Neutrophil (primary cell): ENCODE data around the gene ALOX5.

Experiments used
- H3K27ac ChIP-seq: fragments of 200-600 bp; sonication (generic); 2 replicates; pipeline ENCODE4 v1.5.1; 2016; ENCODE audit warnings: mild to moderate bottlenecking, moderate library complexity
- H3K27me3 ChIP-seq: fragments of 200-600 bp; sonication (generic); 2 replicates; pipeline ENCODE4 v1.6.0; 2016; ENCODE audit warnings: mild to moderate bottlenecking
- H3K36me3 ChIP-seq: fragments of 200-600 bp; sonication (generic); 2 replicates; pipeline ENCODE4 v1.5.1; 2017
- H3K4me1 ChIP-seq, 2 experiments: fragments of 200-600 bp in 1 of 2; sonication (generic) in 1 of 2; 1 replicate in 1 of 2; 2 replicates in 1 of 2; pipeline versions ENCODE4 v1.5.1 to v1.6.1; 2013 to 2016; ENCODE audit warnings: low read depth in 1 of 2, low read length in 1 of 2, mild to moderate bottlenecking in 1 of 2, moderate library complexity in 1 of 2; ENCODE audit not compliant: control insufficient read depth in 1 of 2, insufficient read depth in 1 of 2
- H3K4me3 ChIP-seq, 2 experiments: fragments of 200-600 bp in 1 of 2; sonication (generic) in 1 of 2; 1 replicate in 1 of 2; 2 replicates in 1 of 2; pipeline ENCODE4 v1.5.1; 2013 to 2016; ENCODE audit warnings: low read depth in 1 of 2, low read length in 1 of 2, mild to moderate bottlenecking in 1 of 2, moderate library complexity in 1 of 2
- H3K9me3 ChIP-seq: fragments of 200-600 bp; sonication (generic); 2 replicates; pipeline ENCODE4 v1.5.1; 2016
- TF ChIP-seq, protein P1 (sequence below): fragments of 200-600 bp; sonication (generic); IDR thresholded peaks from 2 replicates; pipeline ENCODE4 v1.5.1; 2016; ENCODE audit warnings: antibody characterized with exemption

Gene ALOX5

GRCh38 chr10:45416603-45417002 lies 42.6 kb downstream of the ALOX5 start:
- Histone ChIP-seq H3K27ac (peak overlapping the region; percentile 88), H3K27me3 (no peaks in the 10 kb centered on the region), H3K9me3 (no peaks in the 10 kb centered on the region), H3K4me3 (peak overlapping the region in 1 of 2 experiments; percentile 76), H3K4me1 (peaks cover 62 to 63% of the 10 kb centered on the region in 2 experiments), H3K36me3 (peaks cover 64% of the 10 kb centered on the region)
- TF ChIP-seq, protein P1, sequence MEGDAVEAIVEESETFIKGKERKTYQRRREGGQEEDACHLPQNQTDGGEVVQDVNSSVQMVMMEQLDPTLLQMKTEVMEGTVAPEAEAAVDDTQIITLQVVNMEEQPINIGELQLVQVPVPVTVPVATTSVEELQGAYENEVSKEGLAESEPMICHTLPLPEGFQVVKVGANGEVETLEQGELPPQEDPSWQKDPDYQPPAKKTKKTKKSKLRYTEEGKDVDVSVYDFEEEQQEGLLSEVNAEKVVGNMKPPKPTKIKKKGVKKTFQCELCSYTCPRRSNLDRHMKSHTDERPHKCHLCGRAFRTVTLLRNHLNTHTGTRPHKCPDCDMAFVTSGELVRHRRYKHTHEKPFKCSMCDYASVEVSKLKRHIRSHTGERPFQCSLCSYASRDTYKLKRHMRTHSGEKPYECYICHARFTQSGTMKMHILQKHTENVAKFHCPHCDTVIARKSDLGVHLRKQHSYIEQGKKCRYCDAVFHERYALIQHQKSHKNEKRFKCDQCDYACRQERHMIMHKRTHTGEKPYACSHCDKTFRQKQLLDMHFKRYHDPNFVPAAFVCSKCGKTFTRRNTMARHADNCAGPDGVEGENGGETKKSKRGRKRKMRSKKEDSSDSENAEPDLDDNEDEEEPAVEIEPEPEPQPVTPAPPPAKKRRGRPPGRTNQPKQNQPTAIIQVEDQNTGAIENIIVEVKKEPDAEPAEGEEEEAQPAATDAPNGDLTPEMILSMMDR: no peak

- TF ChIP-seq, protein P1: no peak
- H3K36me3 ChIP-seq: peaks cover 64% of the 10 kb centered on the region
- peak overlapping the region; percentile 65 to 76 for H3K4me3 ChIP-seq
- H3K9me3 ChIP-seq: no peaks in the 10 kb centered on the region
- H3K27me3 ChIP-seq: no peaks in the 10 kb centered on the region
- H3K27ac ChIP-seq: peak overlapping the region; percentile 88
- peaks cover 74% of the 10 kb centered on the region in 2 experiments for H3K4me1 ChIP-seq
These were observed 43.7 kb downstream of the ALOX5 start for GRCh38 chr10:45417746-45418145.

DNA sequence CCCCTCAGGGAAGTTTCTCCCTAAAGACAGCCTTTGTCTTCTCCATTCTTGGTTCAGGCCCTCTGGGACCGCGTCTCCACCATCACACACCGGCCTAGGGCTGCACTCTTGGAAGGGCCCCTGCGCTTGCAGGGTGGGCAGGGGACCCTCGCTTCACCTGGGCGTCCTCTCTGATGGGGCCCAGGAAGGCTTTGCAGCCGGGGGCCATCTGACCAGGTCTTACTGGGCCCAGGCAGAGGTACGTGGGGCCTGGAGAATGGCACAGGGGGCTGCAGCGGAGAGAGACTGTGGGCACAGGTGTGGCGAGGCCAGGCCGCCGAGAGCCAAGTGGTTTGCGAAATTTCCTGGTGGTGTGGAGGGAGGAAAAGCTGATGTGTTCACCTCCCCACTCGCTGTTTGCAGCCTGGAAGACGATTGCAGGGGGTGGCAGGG lies 44.4 kb downstream of the ALOX5 start:
- Histone ChIP-seq H3K4me1 (peaks cover 79 to 81% of the 10 kb centered on the region in 2 experiments), H3K9me3 (no peaks in the 10 kb centered on the region), H3K27me3 (no peaks in the 10 kb centered on the region), H3K36me3 (peaks cover 64% of the 10 kb centered on the region), H3K27ac (peak overlapping the region; percentile 88), H3K4me3 (peak overlapping the region; percentile 65 to 76)
- TF ChIP-seq, protein P1: no peak

GRCh38 chr10:45418849-45419675 lies 45.0 kb downstream of the ALOX5 start:
- Histone ChIP-seq H3K4me1 (peaks cover 85 to 87% of the 10 kb centered on the region in 2 experiments), H3K36me3 (peaks cover 70% of the 10 kb centered on the region), H3K27ac (peak overlapping the region; percentile 88), H3K9me3 (no peaks in the 10 kb centered on the region), H3K27me3 (no peaks in the 10 kb centered on the region), H3K4me3 (peak overlapping the region; percentile 65 to 76)
- TF ChIP-seq, protein P1: no peak

DNA sequence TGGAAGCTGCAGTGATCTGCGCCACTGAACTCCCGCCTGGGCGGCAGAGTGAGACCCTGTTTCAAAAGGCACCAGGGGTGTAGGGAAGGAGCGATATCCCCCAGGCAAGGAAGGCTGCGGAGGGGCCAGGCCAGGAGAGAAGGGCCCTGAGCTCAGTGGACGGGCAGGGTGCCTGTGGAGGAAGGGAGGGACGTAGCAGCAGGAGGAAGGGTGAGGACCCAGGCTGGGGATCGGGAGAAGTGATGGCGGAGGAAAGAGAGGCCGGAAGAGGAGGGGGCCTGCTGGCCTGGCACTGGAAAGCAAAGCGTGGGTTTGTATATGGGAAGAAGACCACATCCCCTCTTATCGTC lies 45.6 kb downstream of the ALOX5 start:
- H3K27ac ChIP-seq: peak overlapping the region; percentile 88
- H3K4me3 ChIP-seq: peak overlapping the region; percentile 65 to 76
- no peaks in the 10 kb centered on the region for H3K27me3 ChIP-seq
- H3K9me3 ChIP-seq: no peaks in the 10 kb centered on the region
- H3K4me1 ChIP-seq: peaks cover 91 to 93% of the 10 kb centered on the region in 2 experiments
- H3K36me3 ChIP-seq: peaks cover 76% of the 10 kb centered on the region
- TF ChIP-seq, protein P1: no peak
